Thoracic aorta (tissue), 2 donors: ENCODE results near the gene SCN4B. TPM values are rescaled to one million over a fixed set of nuclear protein-coding genes. Genes with fewer than 3 reads are reported as not detected.

Source experiments
- ATAC-seq: fragments of 150-250 bp; one replicate; pipeline ENCODE4 v1.8.0; 2017; ENCODE audit warnings: low read depth; ENCODE audit not compliant: insufficient number of reproducible peaks, low FRiP score
- DNase-seq: peaks from one replicate; pipeline ENCODE4 v3.0.0-alpha.2; 2020; ENCODE audit warnings: low spot score
- H3K27ac ChIP-seq, 2 donors: fragments of 200-600 bp; sonication (generic); 1 replicate in 1 of 2; 2 replicates in 1 of 2; pipeline ENCODE4 v1.5.1; 2016; ENCODE audit warnings: mild to moderate bottlenecking in 2 of 2, moderate library complexity in 2 of 2
- H3K27me3 ChIP-seq: fragments of 200-600 bp; sonication (generic); replicated peaks from 2 replicates; pipeline ENCODE4 v1.6.0; 2016; ENCODE audit warnings: mild to moderate bottlenecking; ENCODE audit not compliant: insufficient read depth
- H3K36me3 ChIP-seq: fragments of 200-600 bp; sonication (generic); one replicate; pipeline ENCODE4 v1.5.1; 2016
- H3K4me1 ChIP-seq, 2 donors: fragments of 200-600 bp; sonication (generic); 1 replicate in 1 of 2; 2 replicates in 1 of 2; pipeline versions ENCODE4 v1.5.1 to v1.6.0; 2016; ENCODE audit warnings: low read depth in 2 of 2, mild to moderate bottlenecking in 1 of 2; ENCODE audit not compliant: control insufficient read depth in 1 of 2
- H3K4me3 ChIP-seq: fragments of 200-600 bp; sonication (generic); 2 replicates; pipeline ENCODE4 v1.5.1; 2016; ENCODE audit warnings: mild to moderate bottlenecking
- H3K9me3 ChIP-seq: fragments of 200-600 bp; sonication (generic); 2 replicates; pipeline ENCODE4 v1.5.1; 2016
- CTCF ChIP-seq: fragments of 200-600 bp; sonication (generic); IDR thresholded peaks from one replicate; pipeline ENCODE4 v1.5.1; 2019; ENCODE audit warnings: antibody characterized with exemption
- total RNA-seq, 2 donors: library from RNA; depleted of rRNA; stranded (reverse); fragments of >200 nt; gene quantifications; one replicate each; pipeline versions ENCODE4 v1.1.0 to v1.2.3, GENCODE V29; 2016

Gene SCN4B
- total RNA-seq, 2 donors from 2014 or later: 2.0 to 2.4 TPM

DNA sequence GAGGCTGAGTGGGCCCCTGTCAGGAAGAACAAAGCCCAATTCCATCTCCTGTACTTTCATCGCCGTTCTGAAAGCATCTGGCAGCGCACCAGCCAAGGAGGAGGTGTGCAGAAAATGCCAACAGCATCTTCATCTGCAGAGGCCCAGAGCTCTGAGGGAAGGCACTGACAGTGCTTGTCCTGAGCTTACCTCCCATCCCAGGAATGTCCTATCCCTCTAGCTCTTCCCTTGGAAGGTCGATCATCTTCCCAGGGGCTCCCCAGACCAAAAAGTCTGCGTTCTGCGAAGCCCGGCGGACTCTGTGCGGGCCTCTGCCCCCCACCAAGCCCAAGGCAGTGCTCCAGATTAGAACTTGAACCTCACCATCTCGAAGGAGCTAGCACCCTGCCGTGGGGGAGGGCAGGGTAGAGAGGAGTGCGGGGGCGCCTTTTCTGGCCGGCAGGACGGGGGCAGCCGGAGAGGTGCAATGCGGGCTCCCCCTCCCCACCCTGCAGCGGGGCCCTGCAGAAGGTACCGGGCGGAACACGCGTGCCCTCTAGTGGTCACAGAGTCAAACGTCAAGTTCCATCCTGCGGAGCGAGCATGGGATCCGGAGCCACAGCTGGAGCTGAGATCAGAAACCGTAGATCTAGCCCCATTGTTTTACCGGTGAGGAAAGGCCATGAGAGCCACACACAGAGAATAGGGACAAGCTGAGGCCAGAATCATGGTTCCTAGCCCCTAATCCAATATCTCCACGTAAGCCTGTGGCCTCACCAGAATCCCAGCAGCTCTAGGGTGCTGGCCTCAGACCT lies 18.8 kb upstream of the SCN4B start:
- H3K4me3 ChIP-seq: no peak overlapping the region
- no peak for DNase-seq

GRCh38 chr11:118170882-118171268 lies 18.3 kb upstream of the SCN4B start:
- DNase-seq: no peak
- no peaks in the 10 kb centered on the region for H3K36me3 ChIP-seq

More for the DNA sequence above, 18.8 kb upstream of the SCN4B start:
- ATAC-seq: no peak
- Histone ChIP-seq H3K27ac (no peak overlapping the region), H3K36me3 (no peaks in the 10 kb centered on the region), H3K4me1 (peaks cover 0 to 7% of the 10 kb centered on the region in 2 donors), H3K27me3 (no peaks in the 10 kb centered on the region), H3K9me3 (no peaks in the 10 kb centered on the region)
- peak; percentile 88 for TF ChIP-seq CTCF

GRCh38 chr11:118170231-118170630 lies 17.6 kb upstream of the SCN4B start:
- Histone ChIP-seq H3K36me3 (no peaks in the 10 kb centered on the region), H3K9me3 (no peaks in the 10 kb centered on the region), H3K27ac (no peak overlapping the region), H3K4me3 (no peak overlapping the region), H3K4me1 (peaks cover 0 to 7% of the 10 kb centered on the region in 2 donors), H3K27me3 (no peaks in the 10 kb centered on the region)
- DNase-seq: no peak
- TF ChIP-seq CTCF: no peak
- no peak for ATAC-seq

More at GRCh38 chr11:118170882-118171268, 18.3 kb upstream of the SCN4B start:
- H3K4me1 ChIP-seq: peaks cover 0 to 7% of the 10 kb centered on the region in 2 donors
- TF ChIP-seq CTCF: no peak
- H3K9me3 ChIP-seq: no peaks in the 10 kb centered on the region
- no peak for ATAC-seq
- H3K27ac ChIP-seq: no peak overlapping the region
- H3K4me3 ChIP-seq: no peak overlapping the region
- H3K27me3 ChIP-seq: no peaks in the 10 kb centered on the region

- DNase-seq: no peak
- Histone ChIP-seq H3K4me1 (peaks cover 0 to 7% of the 10 kb centered on the region in 2 donors), H3K27me3 (no peaks in the 10 kb centered on the region), H3K36me3 (no peaks in the 10 kb centered on the region), H3K9me3 (no peaks in the 10 kb centered on the region), H3K27ac (no peak overlapping the region), H3K4me3 (no peak overlapping the region)
- no peak for ATAC-seq
- no peak for TF ChIP-seq CTCF
These were observed 16.9 kb upstream of the SCN4B start for GRCh38 chr11:118169300-118170140.

DNA sequence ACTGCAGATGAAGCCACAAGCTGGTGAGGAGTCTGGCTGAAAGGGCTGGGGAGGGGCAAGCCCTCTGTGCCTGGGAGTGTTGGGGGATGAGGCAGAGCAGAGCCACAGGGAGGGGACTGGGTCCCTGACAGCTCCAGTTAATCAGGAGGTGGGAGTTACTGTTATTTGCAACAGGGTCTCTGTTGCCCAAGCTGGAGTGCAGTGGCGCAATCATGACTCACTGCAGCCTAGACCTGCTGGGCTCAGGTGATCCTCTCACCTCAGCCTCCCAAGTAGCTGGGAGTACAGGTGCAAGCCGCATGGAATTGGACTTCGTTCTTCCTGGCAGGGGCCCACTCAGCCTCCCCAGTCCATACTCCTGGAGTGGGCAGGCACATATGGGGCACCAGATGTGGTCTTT lies 16.1 kb upstream of the SCN4B start:
- peaks cover 0 to 7% of the 10 kb centered on the region in 2 donors for H3K4me1 ChIP-seq
- ATAC-seq (no peak), DNase-seq (no peak)
- H3K27me3 ChIP-seq: no peaks in the 10 kb centered on the region
- no peak overlapping the region for H3K27ac ChIP-seq
- H3K9me3 ChIP-seq: no peaks in the 10 kb centered on the region
- H3K36me3 ChIP-seq: no peaks in the 10 kb centered on the region
- no peak overlapping the region for H3K4me3 ChIP-seq
- TF ChIP-seq CTCF: no peak
